Nephron (organoid): ENCODE measurements around the gene RNF207.

Source experiments
- H3K27ac Mint-ChIP-seq, 3 experiments: 2 replicates each; pipeline ENCODE4 v1.8.0; 2020; ENCODE audit warnings: mixed read lengths in 3 of 3, mild to moderate bottlenecking in 2 of 3, moderate library complexity in 1 of 3
- H3K27me3 Mint-ChIP-seq: 2 replicates; pipeline ENCODE4 v1.8.0; 2021; ENCODE audit warnings: low read depth, mild to moderate bottlenecking, moderate library complexity, mixed read lengths
- H3K36me3 Mint-ChIP-seq: 2 replicates; pipeline ENCODE4 v1.8.0; 2020; ENCODE audit warnings: low read depth, mixed read lengths
- H3K4me1 Mint-ChIP-seq: 2 replicates; pipeline ENCODE4 v1.8.0; 2020; ENCODE audit warnings: mixed read lengths
- H3K4me3 Mint-ChIP-seq, 3 experiments: 2 replicates each; pipeline ENCODE4 v1.8.0; 2020; ENCODE audit warnings: mild to moderate bottlenecking in 3 of 3, mixed read lengths in 3 of 3, moderate library complexity in 2 of 3
- H3K9me3 Mint-ChIP-seq: 2 replicates; pipeline ENCODE4 v1.8.0; 2020; ENCODE audit warnings: mixed read lengths
- TF ChIP-seq, protein P1 (sequence below), 3 experiments: fragments of 200-600 bp; sonication (generic); IDR thresholded peaks; one replicate each; pipeline ENCODE4 v1.5.0; 2021; ENCODE audit warnings: antibody characterized with exemption in 3 of 3; ENCODE audit not compliant: unreplicated experiment in 3 of 3

RNF207 gene

DNA sequence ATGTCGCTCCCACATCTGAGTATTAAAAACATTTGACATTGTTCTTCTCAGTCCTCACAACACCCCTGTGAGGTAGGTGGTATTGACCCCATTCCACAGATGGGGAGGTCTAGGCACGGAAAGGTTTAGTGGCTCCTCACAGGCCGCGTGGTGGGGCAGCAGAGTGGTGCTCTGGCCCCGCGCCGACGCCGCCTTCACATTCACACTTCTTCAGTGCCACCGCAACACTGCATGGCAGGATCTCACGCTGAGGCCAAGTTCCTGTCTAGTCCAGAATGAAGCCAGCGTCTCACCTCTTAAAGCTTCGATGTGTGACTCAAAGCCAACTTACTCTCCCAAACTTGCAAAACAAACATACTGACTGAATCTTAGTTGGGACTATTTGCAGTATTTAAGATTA is 17.7 kb downstream of the RNF207 start:
- H3K4me3 Mint-ChIP-seq = no peak overlapping the region
- H3K27ac Mint-ChIP-seq = no peak overlapping the region
- no peaks in the 10 kb centered on the region for H3K27me3 Mint-ChIP-seq
- TF ChIP-seq, protein P1, sequence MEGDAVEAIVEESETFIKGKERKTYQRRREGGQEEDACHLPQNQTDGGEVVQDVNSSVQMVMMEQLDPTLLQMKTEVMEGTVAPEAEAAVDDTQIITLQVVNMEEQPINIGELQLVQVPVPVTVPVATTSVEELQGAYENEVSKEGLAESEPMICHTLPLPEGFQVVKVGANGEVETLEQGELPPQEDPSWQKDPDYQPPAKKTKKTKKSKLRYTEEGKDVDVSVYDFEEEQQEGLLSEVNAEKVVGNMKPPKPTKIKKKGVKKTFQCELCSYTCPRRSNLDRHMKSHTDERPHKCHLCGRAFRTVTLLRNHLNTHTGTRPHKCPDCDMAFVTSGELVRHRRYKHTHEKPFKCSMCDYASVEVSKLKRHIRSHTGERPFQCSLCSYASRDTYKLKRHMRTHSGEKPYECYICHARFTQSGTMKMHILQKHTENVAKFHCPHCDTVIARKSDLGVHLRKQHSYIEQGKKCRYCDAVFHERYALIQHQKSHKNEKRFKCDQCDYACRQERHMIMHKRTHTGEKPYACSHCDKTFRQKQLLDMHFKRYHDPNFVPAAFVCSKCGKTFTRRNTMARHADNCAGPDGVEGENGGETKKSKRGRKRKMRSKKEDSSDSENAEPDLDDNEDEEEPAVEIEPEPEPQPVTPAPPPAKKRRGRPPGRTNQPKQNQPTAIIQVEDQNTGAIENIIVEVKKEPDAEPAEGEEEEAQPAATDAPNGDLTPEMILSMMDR (IDR thresholded peaks at IDR 0.05; ENCODE audit: unreplicated experiment in 3 of 3) = no peak
- no peaks in the 10 kb centered on the region for H3K9me3 Mint-ChIP-seq
- peaks cover 47% of the 10 kb centered on the region for H3K36me3 Mint-ChIP-seq
- H3K4me1 Mint-ChIP-seq = peaks cover 10% of the 10 kb centered on the region

DNA sequence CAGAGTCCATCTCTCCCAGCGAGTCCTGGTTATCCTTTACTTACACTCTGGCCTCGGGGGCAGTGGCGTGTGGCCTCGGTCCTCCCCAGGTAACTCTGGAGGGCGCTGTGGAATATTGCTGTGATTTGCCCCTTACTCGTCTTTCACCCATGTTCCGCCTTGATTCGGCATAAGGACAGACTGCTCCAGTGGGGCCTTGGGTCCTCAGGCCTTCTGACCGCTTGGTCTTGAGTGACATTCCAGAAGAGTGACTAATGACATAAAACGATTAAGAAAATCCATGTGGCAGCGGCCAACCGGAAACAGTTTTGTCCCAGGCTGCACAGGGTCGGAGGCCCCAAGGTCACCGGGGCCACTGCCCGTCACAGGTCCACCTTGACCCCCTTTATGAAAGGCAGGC is 18.8 kb downstream of the RNF207 start:
- Mint-ChIP-seq H3K9me3 (no peaks in the 10 kb centered on the region), H3K27ac (peak overlapping the region in 1 of 3 experiments; percentile 65)

DNA sequence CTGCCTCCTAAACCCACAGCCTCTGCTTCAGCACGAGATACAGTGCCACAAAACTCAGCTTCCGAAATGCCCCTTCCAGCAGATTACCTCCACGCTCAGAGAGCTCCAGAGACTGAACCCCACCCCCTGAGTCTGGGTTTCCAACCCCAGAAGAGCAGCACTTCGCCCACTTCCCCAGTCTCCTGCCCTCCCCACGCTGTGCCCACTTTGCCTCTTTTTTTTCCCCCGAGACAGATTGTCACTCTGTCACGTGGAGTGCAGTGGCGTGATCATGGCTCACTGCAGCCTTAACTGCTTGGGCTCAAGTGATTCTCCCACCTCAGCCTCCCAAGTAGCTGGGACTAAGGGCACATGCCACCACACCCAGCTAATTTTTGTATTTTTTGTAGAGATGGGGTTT is 19.7 kb downstream of the RNF207 start:
- Mint-ChIP-seq H3K27ac (peak overlapping the region in 1 of 3 experiments; percentile 53), H3K4me1 (no peaks in the 10 kb centered on the region), H3K36me3 (peaks cover 53% of the 10 kb centered on the region)

More for the DNA sequence above, 18.8 kb downstream of the RNF207 start:
- H3K27me3 Mint-ChIP-seq = no peaks in the 10 kb centered on the region
- TF ChIP-seq, protein P1 (IDR thresholded peaks at IDR 0.05; ENCODE audit: unreplicated experiment in 3 of 3) = no peak
- peaks cover 5% of the 10 kb centered on the region for H3K4me1 Mint-ChIP-seq
- H3K36me3 Mint-ChIP-seq = peaks cover 50% of the 10 kb centered on the region
- no peak overlapping the region for H3K4me3 Mint-ChIP-seq

DNA sequence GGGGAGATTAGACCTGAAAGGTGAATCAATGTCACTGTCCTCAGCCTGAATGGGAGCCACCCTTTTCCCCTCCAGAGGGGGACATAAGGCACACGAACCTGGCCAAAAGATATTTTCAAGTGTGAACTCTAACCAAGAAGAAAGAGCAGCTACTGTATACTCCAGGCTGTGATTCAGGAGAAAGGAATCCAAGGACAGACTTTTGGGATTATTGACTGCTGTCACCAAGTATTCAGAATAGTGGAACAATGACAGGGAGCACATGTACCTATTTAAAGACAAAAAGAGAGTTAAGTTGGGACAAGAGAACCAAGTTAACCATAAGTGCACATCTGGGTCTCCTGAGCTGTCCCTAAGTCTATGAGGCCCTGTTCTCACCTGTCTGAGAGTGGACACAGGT is 27.5 kb downstream of the RNF207 start:
- H3K27ac Mint-ChIP-seq = no peak overlapping the region
- peaks cover 13% of the 10 kb centered on the region for H3K27me3 Mint-ChIP-seq
- H3K9me3 Mint-ChIP-seq = no peaks in the 10 kb centered on the region
- TF ChIP-seq, protein P1 (IDR thresholded peaks at IDR 0.05; ENCODE audit: unreplicated experiment in 3 of 3) = no peak
- peak overlapping the region; percentile 55 to 92 (median 69) for H3K4me3 Mint-ChIP-seq
- peaks cover 17% of the 10 kb centered on the region for H3K4me1 Mint-ChIP-seq
- peaks cover 20% of the 10 kb centered on the region for H3K36me3 Mint-ChIP-seq

More for the DNA sequence above, 19.7 kb downstream of the RNF207 start:
- Mint-ChIP-seq H3K4me3 (no peak overlapping the region), H3K9me3 (no peaks in the 10 kb centered on the region), H3K27me3 (no peaks in the 10 kb centered on the region)
- TF ChIP-seq, protein P1 (IDR thresholded peaks at IDR 0.05; ENCODE audit: unreplicated experiment in 3 of 3) = no peak

DNA sequence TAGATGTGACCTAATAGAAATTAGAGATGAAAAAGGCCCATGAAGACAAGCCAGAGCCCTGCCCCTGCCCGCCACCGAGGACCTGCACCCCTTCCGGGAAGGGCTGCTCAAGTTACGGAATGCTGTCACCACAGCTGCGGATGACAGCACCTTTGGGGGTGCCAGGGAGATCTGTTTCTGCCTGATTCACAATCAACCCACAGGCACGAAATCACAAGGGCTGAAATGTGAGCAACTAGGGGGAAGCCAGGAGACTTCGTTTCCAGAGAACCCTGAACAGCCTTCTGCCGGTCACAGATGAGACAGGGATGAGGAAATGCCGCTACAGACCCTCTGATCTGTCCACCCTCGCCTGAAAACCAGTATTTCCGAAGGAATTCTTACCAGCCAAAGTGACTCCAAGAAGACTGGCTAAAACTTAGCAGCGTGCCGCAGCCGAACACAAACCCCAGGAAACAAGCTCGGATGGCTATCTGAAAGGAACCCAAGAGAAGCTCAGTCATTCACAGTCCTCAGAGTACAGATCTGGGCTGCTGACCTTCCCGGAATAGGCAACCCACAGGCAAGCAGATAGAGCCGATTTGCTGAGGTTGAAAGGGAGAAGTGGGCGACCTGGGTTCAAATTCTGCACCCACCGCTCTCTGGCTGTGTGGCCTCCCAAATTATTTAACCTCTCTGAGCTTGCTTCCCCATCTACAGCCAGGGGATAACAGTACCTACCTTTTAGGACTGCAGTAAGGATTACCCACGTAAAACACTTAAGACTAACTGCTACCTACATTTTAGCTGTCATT is 28.8 kb downstream of the RNF207 start:
- peaks cover 17% of the 10 kb centered on the region for H3K4me1 Mint-ChIP-seq
- no peaks in the 10 kb centered on the region for H3K9me3 Mint-ChIP-seq
- TF ChIP-seq, protein P1 (IDR thresholded peaks at IDR 0.05; ENCODE audit: unreplicated experiment in 3 of 3) = no peak
- peak overlapping the region in 2 of 3 experiments; percentile 54 to 78 for H3K27ac Mint-ChIP-seq
- H3K36me3 Mint-ChIP-seq = peaks cover 17% of the 10 kb centered on the region
- peak overlapping the region; percentile 89 to 96 (median 92) for H3K4me3 Mint-ChIP-seq
- H3K27me3 Mint-ChIP-seq = peaks cover 26% of the 10 kb centered on the region

DNA sequence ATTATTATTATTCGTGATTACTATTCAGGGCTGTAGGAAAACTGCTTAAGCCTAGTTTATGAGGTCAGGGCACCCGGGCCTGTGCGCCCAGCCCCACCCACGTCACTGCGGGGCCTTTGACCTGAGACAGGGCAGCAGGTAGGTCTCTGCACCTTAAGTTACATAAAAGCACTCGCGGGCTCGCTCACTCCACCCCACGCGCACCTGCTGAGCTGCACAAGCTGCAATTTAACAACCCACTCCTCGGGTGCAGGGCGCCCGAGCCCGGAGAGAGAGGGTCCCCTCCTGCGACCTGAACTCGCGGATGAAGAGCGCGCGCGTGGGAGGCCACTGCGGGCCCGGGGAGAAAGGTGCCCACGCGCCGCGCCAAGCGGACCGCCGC is 29.4 kb downstream of the RNF207 start:
- Mint-ChIP-seq H3K27me3 (peaks cover 32% of the 10 kb centered on the region), H3K4me3 (peak overlapping the region; percentile 89 to 96 (median 92))
- TF ChIP-seq, protein P1 (IDR thresholded peaks at IDR 0.05; ENCODE audit: unreplicated experiment in 3 of 3) = no peak

More for the DNA sequence above, 29.4 kb downstream of the RNF207 start:
- Mint-ChIP-seq H3K27ac (peak overlapping the region in 2 of 3 experiments; percentile 49 to 78), H3K36me3 (peaks cover 14% of the 10 kb centered on the region), H3K9me3 (no peaks in the 10 kb centered on the region), H3K4me1 (peaks cover 17% of the 10 kb centered on the region)
